HG02642 (cell line): Measurements from ENCODE around the gene CELA2B.
"Not testable (repeated sequence)": the region's sequence is repeated elsewhere in the genome, so short reads cannot be mapped to it uniquely, and the experiment has no call there.

Experiments used
- ATAC-seq: cut with Tn5 transposase; IDR thresholded peaks from one replicate; pipeline ENCODE4 v1.9.1; 2021; ENCODE audit warnings: mild to moderate bottlenecking; ENCODE audit not compliant: unreplicated experiment, poor library complexity

CELA2B gene

GRCh38 chr1:15475752-15476314 lies at the start of gene CELA2B:
Gene CELA2B (plus strand): TSS chr1:15476104. CDS start chr1:15476126, 22 bp downstream.
- no peak for ATAC-seq

- no peak for ATAC-seq
Observed at GRCh38 chr1:15426492-15427279, 49.2 kb upstream of the CELA2B start.

GRCh38 chr1:15427280-15427666 lies 48.6 kb upstream of the CELA2B start:
- no peak for ATAC-seq

- not testable (repeated sequence) for ATAC-seq
Observed at GRCh38 chr1:15428252-15428651, 47.7 kb upstream of the CELA2B start.

GRCh38 chr1:15428815-15429435 lies 47.0 kb upstream of the CELA2B start:
- no peak for ATAC-seq

- no peak for ATAC-seq
Observed at GRCh38 chr1:15429701-15430149, 46.2 kb upstream of the CELA2B start.

- ATAC-seq: peak; percentile 50
Observed at GRCh38 chr1:15430787-15431570, 44.9 kb upstream of the CELA2B start.

GRCh38 chr1:15431571-15431948 lies 44.3 kb upstream of the CELA2B start:
- ATAC-seq: no peak

GRCh38 chr1:15432324-15432723 lies 43.6 kb upstream of the CELA2B start:
- ATAC-seq: no peak

- ATAC-seq: no peak
Observed at GRCh38 chr1:15433471-15433870, 42.4 kb upstream of the CELA2B start.

GRCh38 chr1:15434739-15435138 lies 41.2 kb upstream of the CELA2B start:
- not testable (repeated sequence) for ATAC-seq

- no peak for ATAC-seq
Observed at GRCh38 chr1:15435239-15436077, 40.4 kb upstream of the CELA2B start.

- no peak for ATAC-seq
Observed at GRCh38 chr1:15436881-15437442, 38.9 kb upstream of the CELA2B start.

GRCh38 chr1:15439325-15439724 lies 36.6 kb upstream of the CELA2B start:
- no peak for ATAC-seq

- ATAC-seq: no peak
Observed at GRCh38 chr1:15440357-15440756, 35.5 kb upstream of the CELA2B start.

- no peak for ATAC-seq
Observed at GRCh38 chr1:15441247-15441646, 34.7 kb upstream of the CELA2B start.

- ATAC-seq: no peak
Observed at GRCh38 chr1:15442119-15442518, 33.8 kb upstream of the CELA2B start.

- ATAC-seq: no peak
Observed at GRCh38 chr1:15442759-15443158, 33.1 kb upstream of the CELA2B start.

- no peak for ATAC-seq
Observed at GRCh38 chr1:15443281-15443680, 32.6 kb upstream of the CELA2B start.
